ENCODE data around the gene TDP1. TPM values are rescaled to one million over a fixed set of nuclear protein-coding genes. Genes with fewer than 3 reads are reported as not detected.

TDP1 gene
- total RNA-seq, 1 donor from 2014 or later: 40.2 TPM

- H3K4me3 ChIP-seq (ENCODE audit: low read depth, low read length): no peak overlapping the region
- no peak for DNase-seq (ENCODE audit: low read depth)
- TF ChIP-seq CTCF (conservative IDR thresholded peaks at IDR 0.05; ENCODE audit: low read depth, low read length): no peak
Measured at GRCh38 chr14:90093942-90094595, 138.3 kb downstream of the TDP1 start.

Other genes with a start within 250 kb of the TDP1 start
- gene EFCAB11, start 1.2 kb upstream of the TDP1 start, total RNA-seq: 11.4 and 17.4 TPM in 2 replicates
- gene KCNK13, start 106.1 kb downstream of the TDP1 start, total RNA-seq: 0.12 and 0.22 TPM in 2 replicates